ENCODE data around the gene GALNT10. TPM values are rescaled to one million over a fixed set of nuclear protein-coding genes. Genes with fewer than 3 reads are reported as not detected.
"Not testable (repeated sequence)": the region's sequence is repeated elsewhere in the genome, so short reads cannot be mapped to it uniquely, and the experiment has no call there.

The GALNT10 gene, protein sequence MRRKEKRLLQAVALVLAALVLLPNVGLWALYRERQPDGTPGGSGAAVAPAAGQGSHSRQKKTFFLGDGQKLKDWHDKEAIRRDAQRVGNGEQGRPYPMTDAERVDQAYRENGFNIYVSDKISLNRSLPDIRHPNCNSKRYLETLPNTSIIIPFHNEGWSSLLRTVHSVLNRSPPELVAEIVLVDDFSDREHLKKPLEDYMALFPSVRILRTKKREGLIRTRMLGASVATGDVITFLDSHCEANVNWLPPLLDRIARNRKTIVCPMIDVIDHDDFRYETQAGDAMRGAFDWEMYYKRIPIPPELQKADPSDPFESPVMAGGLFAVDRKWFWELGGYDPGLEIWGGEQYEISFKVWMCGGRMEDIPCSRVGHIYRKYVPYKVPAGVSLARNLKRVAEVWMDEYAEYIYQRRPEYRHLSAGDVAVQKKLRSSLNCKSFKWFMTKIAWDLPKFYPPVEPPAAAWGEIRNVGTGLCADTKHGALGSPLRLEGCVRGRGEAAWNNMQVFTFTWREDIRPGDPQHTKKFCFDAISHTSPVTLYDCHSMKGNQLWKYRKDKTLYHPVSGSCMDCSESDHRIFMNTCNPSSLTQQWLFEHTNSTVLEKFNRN
- polyA plus RNA-seq (ENCODE audit: insufficient read length) = 24.6 TPM
- long read RNA-seq, donor 1, full-length matches to known transcripts = 3 of 3 reads
- long read RNA-seq, donor 1, partial matches to known transcripts = 0 of 3 reads
- long read RNA-seq, donor 1, other reads (novel, unspliced or antisense) = 0 of 3 reads
- long read RNA-seq, donor 2, full-length matches to known transcripts = 4 of 12 reads
- long read RNA-seq, donor 2, partial matches to known transcripts = 8 of 12 reads
- long read RNA-seq, donor 2, other reads (novel, unspliced or antisense) = 0 of 12 reads
- long read RNA-seq, donor 3, full-length matches to known transcripts = 2 of 2 reads
- long read RNA-seq, donor 3, partial matches to known transcripts = 0 of 2 reads
- long read RNA-seq, donor 3, other reads (novel, unspliced or antisense) = 0 of 2 reads
- long read RNA-seq, donor 4 = 0 reads
- long read RNA-seq, donor 5, full-length matches to known transcripts = 6 of 6 reads
- long read RNA-seq, donor 5, partial matches to known transcripts = 0 of 6 reads
- long read RNA-seq, donor 5, other reads (novel, unspliced or antisense) = 0 of 6 reads
- long read RNA-seq, donor 6, full-length matches to known transcripts = 5 of 17 reads
- long read RNA-seq, donor 6, partial matches to known transcripts = 12 of 17 reads
- long read RNA-seq, donor 6, other reads (novel, unspliced or antisense) = 0 of 17 reads
- long read RNA-seq, donor 7, full-length matches to known transcripts = 6 of 28 reads
- long read RNA-seq, donor 7, partial matches to known transcripts = 22 of 28 reads
- long read RNA-seq, donor 7, other reads (novel, unspliced or antisense) = 0 of 28 reads
- long read RNA-seq, donor 8, full-length matches to known transcripts = 1 of 1 reads
- long read RNA-seq, donor 8, partial matches to known transcripts = 0 of 1 reads
- long read RNA-seq, donor 8, other reads (novel, unspliced or antisense) = 0 of 1 reads

DNA sequence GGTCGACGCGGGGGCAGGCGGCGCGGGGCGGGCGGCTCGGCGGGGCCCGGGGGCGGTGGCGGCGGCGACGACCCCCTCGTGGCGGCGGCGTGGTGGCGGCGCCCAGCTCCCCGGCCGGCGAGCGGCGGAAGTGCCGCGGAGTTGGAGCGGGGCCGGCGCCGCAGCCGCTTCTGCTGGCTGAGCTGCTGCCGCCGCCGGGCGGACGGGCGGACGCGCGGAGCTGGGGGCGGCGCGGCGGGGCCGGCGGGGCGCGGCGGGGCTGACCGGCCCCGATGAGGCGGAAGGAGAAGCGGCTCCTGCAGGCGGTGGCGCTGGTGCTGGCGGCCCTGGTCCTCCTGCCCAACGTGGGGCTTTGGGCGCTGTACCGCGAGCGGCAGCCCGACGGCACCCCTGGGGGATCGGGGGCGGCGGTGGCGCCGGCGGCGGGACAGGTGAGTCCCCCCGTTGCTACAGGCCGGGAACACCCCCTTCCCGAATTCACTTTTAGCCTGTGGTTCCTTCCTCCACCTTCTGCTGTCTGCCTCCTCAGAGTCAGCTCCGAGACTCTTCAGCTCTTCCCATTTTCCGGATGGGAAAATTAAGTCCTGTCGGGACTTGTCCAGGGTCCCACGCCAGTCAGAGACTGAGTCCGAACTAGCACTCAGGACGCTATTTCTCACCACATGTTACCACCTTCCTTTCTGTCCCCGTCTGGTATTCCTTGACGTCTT lies at the start of gene GALNT10:
GALNT10 (plus strand) TSS at position 139 of the 710 bp plus-strand sequence; CDS start at position 273, 134 bp downstream.
- DNase-seq = peak; percentile 50

DNA sequence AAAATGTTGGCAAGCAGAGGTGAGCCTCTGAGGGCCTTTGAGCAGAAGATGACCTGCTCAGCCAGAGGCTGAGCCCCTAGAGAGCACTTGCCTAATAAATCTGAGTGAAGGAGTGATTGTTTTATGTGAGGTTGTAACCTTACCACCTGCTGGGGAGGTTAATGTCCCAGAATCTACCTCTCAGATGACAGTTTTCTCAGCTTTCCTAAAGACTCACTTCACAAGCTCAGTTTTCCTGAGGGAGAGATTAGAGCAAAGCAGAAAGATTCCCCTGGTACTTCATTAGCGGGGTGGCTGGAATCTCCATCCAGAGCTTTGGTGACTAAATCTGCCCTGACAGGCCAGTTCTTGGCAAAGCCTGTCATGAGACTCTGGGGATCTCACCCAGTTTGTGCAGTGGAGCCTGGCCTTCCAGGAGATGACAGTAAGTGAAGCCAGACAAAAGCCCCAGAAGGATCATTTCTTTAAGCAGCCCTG lies 48.8 kb upstream of the GALNT10 start:
- peak; percentile 79 for DNase-seq

GRCh38 chr5:154143211-154143641 lies 47.3 kb upstream of the GALNT10 start:
- no peak for DNase-seq

DNA sequence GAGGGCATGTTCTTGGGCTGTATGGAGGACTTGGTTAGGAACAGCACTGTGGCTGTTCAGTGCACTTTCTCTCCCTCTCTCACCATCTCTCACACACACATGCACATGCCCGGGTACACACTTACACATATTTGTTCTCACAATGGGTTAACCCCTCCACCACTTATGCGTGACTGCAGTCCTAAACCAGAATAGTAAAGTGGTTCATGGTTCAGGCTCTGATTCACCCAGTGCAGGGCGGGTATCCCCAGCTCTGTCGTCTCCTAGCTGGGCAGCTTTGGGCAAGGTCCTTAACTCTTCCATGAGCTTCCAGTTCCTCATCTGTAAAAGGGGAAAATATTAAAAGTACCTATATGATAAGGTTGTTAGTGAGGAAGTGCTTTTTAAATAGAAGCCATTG lies 45.3 kb upstream of the GALNT10 start:
- no peak for DNase-seq

DNA sequence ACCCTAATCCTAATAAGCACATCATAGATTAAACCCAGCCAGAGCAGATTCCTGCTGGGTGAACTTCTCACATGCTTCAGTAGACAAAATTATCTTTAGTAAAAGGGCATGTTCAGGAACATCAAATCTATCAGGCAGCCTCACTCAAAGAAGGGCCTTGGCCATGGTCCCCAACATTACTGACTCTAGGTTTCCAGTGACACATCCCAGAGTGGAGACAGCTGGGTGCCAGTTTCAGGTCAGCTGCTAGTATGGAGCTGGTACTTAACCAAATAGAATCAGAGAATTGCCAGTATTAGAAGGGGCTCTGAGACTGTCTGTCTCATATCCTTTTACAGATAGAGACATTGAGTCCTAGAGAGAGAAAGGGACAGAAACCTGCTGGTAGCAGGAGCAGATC lies 44.1 kb upstream of the GALNT10 start:
- DNase-seq = no peak

DNA sequence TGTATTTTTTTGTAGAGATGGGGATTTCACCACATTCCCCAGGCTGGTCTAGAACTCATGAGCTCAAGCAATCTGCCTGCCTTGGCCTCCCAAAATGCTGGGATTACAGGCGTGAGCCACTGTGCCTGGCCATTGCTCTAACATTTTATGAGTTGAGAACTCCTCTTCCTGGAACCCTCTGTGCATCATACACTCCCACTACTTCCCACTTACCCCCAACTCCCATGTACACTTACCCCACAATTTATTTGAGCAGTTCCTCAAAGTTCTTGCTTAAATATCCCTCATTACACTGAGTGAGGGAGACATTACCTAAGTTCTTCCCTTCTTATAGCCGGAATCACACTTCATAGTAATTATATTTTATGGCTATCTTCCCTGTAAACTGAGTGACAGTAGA lies 42.9 kb upstream of the GALNT10 start:
- no peak for DNase-seq

GRCh38 chr5:154150471-154150870 lies 40.1 kb upstream of the GALNT10 start:
- not testable (repeated sequence) for DNase-seq

- no peak for DNase-seq
Measured at GRCh38 chr5:154157483-154158378, 32.8 kb upstream of the GALNT10 start.

DNA sequence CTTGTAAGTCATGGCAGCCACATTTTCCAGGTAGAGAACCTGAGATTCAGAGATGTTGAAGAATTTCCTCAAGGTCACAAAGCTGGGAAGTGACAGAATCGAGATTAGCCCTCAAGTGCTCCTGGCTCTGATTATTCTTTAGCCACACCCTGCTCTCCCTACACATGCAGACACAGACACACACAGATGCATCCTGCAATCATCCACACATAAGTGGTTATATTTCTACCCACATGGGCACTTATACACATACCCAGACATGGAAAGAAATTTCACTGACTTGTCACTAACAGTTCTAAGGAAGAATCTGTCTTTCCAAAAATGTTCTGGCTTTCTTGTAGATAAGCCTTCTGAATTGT lies 32.2 kb upstream of the GALNT10 start:
- DNase-seq = no peak

- DNase-seq = no peak
Measured at GRCh38 chr5:154159343-154159742, 31.2 kb upstream of the GALNT10 start.

GRCh38 chr5:154162539-154163151 lies 27.9 kb upstream of the GALNT10 start:
- peak; percentile 34 for DNase-seq

- DNase-seq = no peak
Measured at GRCh38 chr5:154163327-154164248, 26.9 kb upstream of the GALNT10 start.

DNA sequence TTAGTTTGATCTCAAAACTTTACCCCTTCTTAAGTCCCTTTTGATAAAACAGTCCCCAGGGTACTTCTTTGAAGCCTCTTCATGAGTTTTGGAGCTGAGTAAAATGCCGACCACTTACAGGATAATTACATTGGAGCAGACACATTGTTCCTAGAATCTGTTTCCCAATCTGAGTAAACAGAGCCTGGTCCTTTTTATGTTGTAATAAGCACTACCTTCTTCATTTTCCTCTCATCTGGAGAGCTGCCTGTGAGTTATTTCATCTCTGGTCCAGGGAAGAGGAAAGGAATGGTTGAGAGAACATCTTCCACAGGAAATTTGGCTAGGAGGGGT lies 26.3 kb upstream of the GALNT10 start:
- DNase-seq = no peak

DNA sequence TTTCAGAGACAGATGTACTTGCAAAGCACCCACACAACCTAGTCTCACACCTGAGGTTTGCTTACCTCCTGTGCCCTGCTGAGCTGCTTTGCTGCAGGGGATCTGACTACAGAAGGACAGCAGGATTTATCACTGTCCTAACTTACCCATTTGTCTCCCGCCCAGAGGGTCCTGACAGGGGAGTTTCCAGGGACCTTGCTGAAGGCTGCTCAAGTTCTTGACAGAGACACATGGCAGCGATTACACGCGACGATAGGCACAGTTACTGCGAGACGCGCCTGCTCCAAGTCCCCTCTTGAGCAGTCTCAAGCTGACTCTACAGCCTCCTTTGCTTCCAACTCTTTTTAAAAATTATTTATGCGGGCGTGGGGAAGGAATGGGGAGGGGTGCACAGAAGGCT lies 24.6 kb upstream of the GALNT10 start:
- DNase-seq = peak; percentile 63

DNA sequence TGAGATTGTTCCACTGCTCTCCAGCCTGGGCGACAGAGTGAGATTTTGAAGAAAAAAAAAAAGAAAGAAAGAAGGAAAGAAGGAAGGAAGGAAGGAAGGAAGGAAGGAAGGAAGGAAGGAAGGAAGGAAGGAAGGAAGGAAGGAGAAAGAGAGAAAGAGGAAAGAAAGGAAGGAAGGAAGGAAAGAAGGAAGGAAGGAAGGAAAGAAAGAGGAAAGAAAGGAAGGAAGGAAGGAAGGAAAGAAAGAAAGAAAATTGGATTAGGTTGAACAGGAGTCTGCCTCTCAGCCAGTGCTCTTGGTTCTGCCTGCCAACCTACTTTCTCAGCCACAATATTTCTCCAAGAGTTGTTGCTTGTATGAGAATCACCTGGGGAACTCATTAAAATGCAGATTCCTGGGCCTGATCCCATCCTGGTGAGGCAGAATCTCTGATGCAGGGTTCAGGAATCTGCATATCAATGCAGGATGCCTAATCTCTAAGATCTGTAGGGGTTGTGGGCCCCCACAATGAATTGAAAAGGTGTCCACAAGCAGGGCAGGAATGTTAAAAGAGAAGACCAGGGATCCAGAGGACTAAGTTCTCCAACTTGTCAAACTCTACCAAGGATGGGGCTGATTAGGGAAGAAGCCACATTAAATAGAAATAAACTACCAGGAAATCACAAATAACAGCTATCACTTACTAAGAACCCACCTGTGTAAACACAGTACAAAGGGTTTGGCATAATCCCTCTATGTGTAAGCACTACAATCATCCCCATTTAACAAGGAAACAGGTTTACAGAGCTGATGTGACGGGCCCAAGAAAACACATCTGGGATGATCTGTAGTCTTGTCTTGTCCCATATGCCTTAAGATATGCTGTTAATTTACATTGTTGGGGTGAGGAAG lies 23.4 kb upstream of the GALNT10 start:
- DNase-seq = no peak

DNA sequence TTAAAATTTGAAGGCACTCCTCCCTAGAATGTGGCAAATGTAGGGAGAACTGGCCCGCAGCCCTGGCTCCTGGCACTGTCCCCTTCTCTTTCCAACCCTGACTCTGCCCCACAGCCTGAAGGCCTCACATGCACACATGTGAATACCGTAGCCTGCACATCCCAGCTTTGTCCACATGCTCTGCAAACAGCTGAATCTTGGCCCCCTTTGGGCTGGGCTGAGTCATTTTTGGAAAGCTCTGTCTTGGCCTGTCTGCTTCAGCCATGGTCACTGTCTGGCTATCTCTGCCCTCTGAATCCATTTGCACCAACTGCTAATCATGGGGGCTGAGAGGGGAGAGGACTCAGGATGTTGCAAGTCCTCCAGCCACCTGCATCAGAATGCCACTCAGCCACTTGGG lies 22.1 kb upstream of the GALNT10 start:
- no peak for DNase-seq

- DNase-seq = no peak
Measured at GRCh38 chr5:154172785-154173184, 17.7 kb upstream of the GALNT10 start.
